NCI-H2029 treated with DMSO at 0.1 percent for 48 hours (cell line): ENCODE data around the gene PRAMEF18.
"Not testable (repeated sequence)": the region's sequence is repeated elsewhere in the genome, so short reads cannot be mapped to it uniquely, and the experiment has no call there.

Experiments
- DNase-seq: peaks from one replicate; lab custom pipeline; 2025; lab: John Stamatoyannopoulos, UW

The PRAMEF18 gene

GRCh38 chr1:13225675-13226204, at the start of gene PRAMEF18:
TSS of gene PRAMEF18 (minus strand) at chr1:13226154. CDS start at chr1:13226106, 48 bp downstream.
- DNase-seq, result not testable (repeated sequence)

GRCh38 chr1:13265124-13265523, 39.2 kb upstream of the PRAMEF18 start:
- not testable (repeated sequence) for DNase-seq

- not testable (repeated sequence) for DNase-seq
Measured at GRCh38 chr1:13253898-13254297, 27.9 kb upstream of the PRAMEF18 start, which contains the start of gene PRAMEF5. TSS of gene PRAMEF5 (plus strand) at chr1:13254198. CDS start at chr1:13259269, 5,071 bp downstream.

GRCh38 chr1:13247122-13247521, 21.2 kb upstream of the PRAMEF18 start:
- not testable (repeated sequence) for DNase-seq

- not testable (repeated sequence) for DNase-seq
Measured at GRCh38 chr1:13246554-13246871, 20.6 kb upstream of the PRAMEF18 start.

GRCh38 chr1:13245841-13246553, 20.0 kb upstream of the PRAMEF18 start:
- DNase-seq, result not testable (repeated sequence)

GRCh38 chr1:13243536-13244263, 17.7 kb upstream of the PRAMEF18 start:
- DNase-seq, result not testable (repeated sequence)

- DNase-seq, result not testable (repeated sequence)
Measured at GRCh38 chr1:13239633-13240032, 13.7 kb upstream of the PRAMEF18 start.

GRCh38 chr1:13237572-13237971, 11.6 kb upstream of the PRAMEF18 start:
- not testable (repeated sequence) for DNase-seq

- not testable (repeated sequence) for DNase-seq
Measured at GRCh38 chr1:13234057-13234456, 8.1 kb upstream of the PRAMEF18 start.

GRCh38 chr1:13232056-13232455, 6.1 kb upstream of the PRAMEF18 start:
- not testable (repeated sequence) for DNase-seq

GRCh38 chr1:13231061-13231750, 5.3 kb upstream of the PRAMEF18 start:
- DNase-seq, result not testable (repeated sequence)

- DNase-seq, result not testable (repeated sequence)
Measured at GRCh38 chr1:13230601-13231000, 4.6 kb upstream of the PRAMEF18 start.

GRCh38 chr1:13230096-13230495, 4.1 kb upstream of the PRAMEF18 start:
- DNase-seq, result not testable (repeated sequence)

- DNase-seq, result no peak
Measured at GRCh38 chr1:13228343-13228781, 2.4 kb upstream of the PRAMEF18 start.

- not testable (repeated sequence) for DNase-seq
Measured at GRCh38 chr1:13227271-13228055, 1.5 kb upstream of the PRAMEF18 start.

- DNase-seq, result no peak
Measured at GRCh38 chr1:13224480-13225060, 1.4 kb downstream of the PRAMEF18 start.

- not testable (repeated sequence) for DNase-seq
Measured at GRCh38 chr1:13222788-13223187, 3.2 kb downstream of the PRAMEF18 start.

- DNase-seq, result not testable (repeated sequence)
Measured at GRCh38 chr1:13219203-13219602, 6.8 kb downstream of the PRAMEF18 start.

GRCh38 chr1:13216619-13217018, 9.3 kb downstream of the PRAMEF18 start:
- DNase-seq, result not testable (repeated sequence)

- not testable (repeated sequence) for DNase-seq
Measured at GRCh38 chr1:13208712-13209111, 17.2 kb downstream of the PRAMEF18 start.
